Lower lobe of right lung (tissue), 2 donors: ENCODE data around the gene IMP4. TPM values are rescaled to one million over a fixed set of nuclear protein-coding genes. Genes with fewer than 3 reads are reported as not detected.
A peak's percentile ranks its signal among the peaks of the same experiment; 100 is the strongest.

Experiments used
- ATAC-seq, 2 donors: fragments of 200-7000 bp; cut with Tn5 transposase; one replicate each; pipeline ENCODE4 v1.9.1; 2020 to 2022; ENCODE audit warnings: mild to moderate bottlenecking in 2 of 2, moderate library complexity in 2 of 2
- DNase-seq: peaks from one replicate; pipeline ENCODE4 v3.0.0-alpha.2; 2020
- H3K27ac ChIP-seq: fragments of 200-600 bp; one replicate; pipeline ENCODE4 v1.8.0; 2022
- H3K27me3 ChIP-seq: fragments of 200-600 bp; one replicate; pipeline ENCODE4 v1.8.0; 2022; ENCODE audit warnings: low read depth
- H3K36me3 ChIP-seq: fragments of 200-600 bp; one replicate; pipeline ENCODE4 v1.8.0; 2022; ENCODE audit warnings: mild to moderate bottlenecking
- H3K4me1 ChIP-seq: fragments of 200-600 bp; one replicate; pipeline ENCODE4 v1.8.0; 2022
- H3K4me3 ChIP-seq: fragments of 200-600 bp; one replicate; pipeline ENCODE4 v1.8.0; 2022; ENCODE audit warnings: mild to moderate bottlenecking
- H3K9me3 ChIP-seq: fragments of 200-600 bp; one replicate; pipeline ENCODE4 v1.8.0; 2022
- CTCF ChIP-seq: fragments of 200-600 bp; IDR thresholded peaks from one replicate; pipeline ENCODE4 v1.8.0; 2022; ENCODE audit warnings: antibody characterized with exemption, mild to moderate bottlenecking
- intact Hi-C: fragments of 100-400 bp; cut with DNase I; formaldehyde crosslinking; loops from one replicate; pipeline ENCODE4 v1.11.0; 2022
- total RNA-seq: library from RNA; stranded (reverse); fragmentation: NEBNext Ultra II Directional; extraction: Animal tissue kit (Norgen Biotek cat#: 25700); gene quantifications from one replicate; pipeline ENCODE4 v1.2.1, GENCODE V29; 2021
- donor health status: DM: no; HTN: yes; CAD: no; lungs with severe emphysema.

Gene IMP4
- total RNA-seq, 1 donor from 2014 or later: 55.9 TPM

- H3K36me3 ChIP-seq: peaks cover 12% of the 10 kb centered on the region
- H3K27me3 ChIP-seq: no peaks in the 10 kb centered on the region
- DNase-seq (no peak), ATAC-seq (no peak)
- H3K4me3 ChIP-seq: no peak overlapping the region
- intact Hi-C loops: no loop called here
- no peak for TF ChIP-seq CTCF
- no peaks in the 10 kb centered on the region for H3K9me3 ChIP-seq
- peaks cover 39% of the 10 kb centered on the region for H3K4me1 ChIP-seq
- no peak overlapping the region for H3K27ac ChIP-seq
Measured at GRCh38 chr2:130376433-130377293, 34.0 kb downstream of the IMP4 start.

- Histone ChIP-seq H3K4me1 (peaks cover 36% of the 10 kb centered on the region), H3K4me3 (no peak overlapping the region), H3K27ac (no peak overlapping the region), H3K27me3 (no peaks in the 10 kb centered on the region), H3K36me3 (peaks cover 12% of the 10 kb centered on the region), H3K9me3 (no peaks in the 10 kb centered on the region)
- DNase-seq (no peak), ATAC-seq (no peak)
- TF ChIP-seq CTCF: no peak
- intact Hi-C loops: no loop called here
Measured at GRCh38 chr2:130377491-130377890, 34.8 kb downstream of the IMP4 start.

GRCh38 chr2:130378206-130378897, 35.7 kb downstream of the IMP4 start:
- DNase-seq: no peak
- no peak for ATAC-seq
- Histone ChIP-seq H3K9me3 (no peaks in the 10 kb centered on the region), H3K27ac (no peak overlapping the region), H3K36me3 (peaks cover 12% of the 10 kb centered on the region), H3K4me3 (no peak overlapping the region), H3K4me1 (peaks cover 28% of the 10 kb centered on the region), H3K27me3 (no peaks in the 10 kb centered on the region)
- intact Hi-C loops: no loop called here
- no peak for TF ChIP-seq CTCF

- peaks cover 12% of the 10 kb centered on the region for H3K36me3 ChIP-seq
- TF ChIP-seq CTCF: no peak
- peaks cover 23% of the 10 kb centered on the region for H3K4me1 ChIP-seq
- H3K4me3 ChIP-seq: no peak overlapping the region
- H3K27me3 ChIP-seq: no peaks in the 10 kb centered on the region
- DNase-seq (no peak), ATAC-seq (no peak)
- H3K9me3 ChIP-seq: no peaks in the 10 kb centered on the region
- intact Hi-C loops: no loop called here
- H3K27ac ChIP-seq: no peak overlapping the region
Measured at GRCh38 chr2:130378898-130379214, 36.2 kb downstream of the IMP4 start.

- ATAC-seq (peak in 1 of 2 donors; percentile 34), DNase-seq (no peak)
- no peaks in the 10 kb centered on the region for H3K27me3 ChIP-seq
- H3K36me3 ChIP-seq: peaks cover 12% of the 10 kb centered on the region
- H3K4me1 ChIP-seq: peaks cover 13% of the 10 kb centered on the region
- intact Hi-C loops: no loop called here
- H3K4me3 ChIP-seq: no peak overlapping the region
- no peak for TF ChIP-seq CTCF
- H3K9me3 ChIP-seq: no peaks in the 10 kb centered on the region
- no peak overlapping the region for H3K27ac ChIP-seq
Measured at GRCh38 chr2:130380096-130380934, 37.6 kb downstream of the IMP4 start.
